Heart right ventricle (tissue), 16 donors: ENCODE results near the gene ZNF674. TPM values are rescaled to one million over a fixed set of nuclear protein-coding genes. Genes with fewer than 3 reads are reported as not detected.
"Not testable (repeated sequence)": the region's sequence is repeated elsewhere in the genome, so short reads cannot be mapped to it uniquely, and the experiment has no call there.

Source experiments
- ATAC-seq, 8 donors: fragments of 200-7000 bp; cut with Tn5 transposase; one replicate each; pipeline ENCODE4 v1.9.1; 2020; ENCODE audit warnings: mild to moderate bottlenecking in 8 of 8, moderate library complexity in 8 of 8, moderate number of reproducible peaks in 1 of 8
- DNase-seq, 2 donors: peaks; one replicate each; pipeline ENCODE4 v3.0.0-alpha.2; 2020
- H3K27ac ChIP-seq, 10 donors: fragments of 200-600 bp; sonication (generic) in 2 of 10; one replicate each; pipeline versions ENCODE4 v1.5.0 to v1.8.0; 2020 to 2022; ENCODE audit warnings: mild to moderate bottlenecking in 3 of 10
- H3K27me3 ChIP-seq, 7 donors: fragments of 200-600 bp; one replicate each; pipeline ENCODE4 v1.8.0; 2021 to 2022; ENCODE audit warnings: mild to moderate bottlenecking in 2 of 7
- H3K36me3 ChIP-seq, 9 donors: fragments of 200-600 bp; sonication (generic) in 1 of 9; one replicate each; pipeline versions ENCODE4 v1.5.0 to v1.8.0; 2020 to 2022; ENCODE audit warnings: mild to moderate bottlenecking in 2 of 9
- H3K4me1 ChIP-seq, 9 donors: fragments of 200-600 bp; sonication (generic) in 1 of 9; one replicate each; pipeline versions ENCODE4 v1.5.0 to v1.8.0; 2020 to 2022; ENCODE audit warnings: mild to moderate bottlenecking in 4 of 9
- H3K4me3 ChIP-seq, 10 donors: fragments of 200-600 bp; sonication (generic) in 2 of 10; one replicate each; pipeline versions ENCODE4 v1.5.0 to v1.8.0; 2020 to 2022; ENCODE audit warnings: mild to moderate bottlenecking in 7 of 10, moderate library complexity in 2 of 10
- H3K9me3 ChIP-seq, 11 donors: fragments of 200-600 bp in 10 of 11; sonication (generic) in 2 of 11; one replicate each; pipeline versions ENCODE4 v1.5.0 to v1.8.0; 2013 to 2022; ENCODE audit warnings: mild to moderate bottlenecking in 2 of 11, control low read depth in 1 of 11, moderate library complexity in 1 of 11
- WGBS, 2 donors: extraction: QIAGEN DNeasy Blood & Tissue Kit; methylation state at CpG; one replicate each; pipeline ENCODE4 v1.1.7; 2013; ENCODE audit warnings: inconsistent platforms in 1 of 2; 5-methylcytosine and 5-hydroxymethylcytosine counted together
- intact Hi-C, 10 donors: fragments of 100-400 bp; cut with DNase I; formaldehyde crosslinking; loops; one replicate each; pipeline versions ENCODE4 v1.11.1 to v1.14.2; 2022
- polyA plus RNA-seq, 2 donors: library from polyadenylated mRNA; stranded (reverse); fragments of 200-250 nt; gene quantifications; one replicate each; pipeline ENCODE4 v1.2.3, GENCODE V29; 2013
- total RNA-seq, 10 donors: library from RNA; stranded (reverse); fragmentation: NEBNext Ultra II Directional in 3 of 10; extraction: Animal tissue kit (Norgen Biotek cat#: 25700) in 3 of 10; gene quantifications; one replicate each; pipeline versions ENCODE4 v1.2.1 to v1.2.4, GENCODE V29; 2021 to 2023
- TF ChIP-seq, protein P1 (sequence below), 9 donors: fragments of 200-600 bp; sonication (generic) in 2 of 9; IDR thresholded peaks; one replicate each; pipeline versions ENCODE4 v1.5.0 to v1.8.0; 2021 to 2022; ENCODE audit warnings: antibody characterized with exemption in 9 of 9, mild to moderate bottlenecking in 5 of 9, moderate library complexity in 1 of 9
- donor health status: Arrhythmogenic right ventricular cardiomyopathy.
- donor health status: ischemic (EF 13 %, LVEDD 7.1; RV severe dilation, severe dysfunction).
- donor health status: healthy with polysubstance abuse.
- donor health status: DM: no; HTN: yes; CAD: no.
- donor health status: DM: no; HTN: no; CAD: no.
- donor health status: ischemic (EF 25% LVEDD 6.9; RV normal size, moderate dysfunction).
- donor health status: ischemic (EF 25% LVEDD 5.7; RV mildly dilated, moderate dysfunction).
- donor health status: healthy.
- donor health status: DM: yes; HTN: yes; CAD: no.
- donor health status: Ischemic cardiomyopathy.
- donor health status: ischemic (EF 35%, LVEDD 5.7; RV mildly dilated, moderate dysfunction).
- donor health status: nonischemic (EF 11% LVEDD 7.7; RV severe dilation, severe dysfunction).
- donor health status: DM: yes; HTN: yes; CAD: no.
- donor health status: PGD.
- donor health status: ischemic (EF 29% LVEDD 5.4; RV normal size, mild dysfunction).
- donor health status: nonischemic (EF 23%, LVEDD 6.1; RV moderate dilation, normal function).

The ZNF674 gene
- total and polyA plus RNA-seq, 12 donors = 0.91 to 4.3 (median 2.5) TPM

- no peak for DNase-seq
- H3K9me3 ChIP-seq = no peaks in the 10 kb centered on the region
- no peak overlapping the region for H3K4me3 ChIP-seq
- intact Hi-C loops = loop anchor here in 4 of 10 donors (5.0 to 10.0 kb wide), 3 partner anchors 92 to 135 kb away; no protein-coding TSS in a partner anchor
- H3K36me3 ChIP-seq = peaks cover 0 to 14% (median 0%) of the 10 kb centered on the region in 9 donors
- peaks cover 0 to 23% (median 14%) of the 10 kb centered on the region in 9 donors for H3K4me1 ChIP-seq
- 85 to 86% methylated on average over 1 of the region's 1 CpG for WGBS, 2 donors
- TF ChIP-seq, protein P1, sequence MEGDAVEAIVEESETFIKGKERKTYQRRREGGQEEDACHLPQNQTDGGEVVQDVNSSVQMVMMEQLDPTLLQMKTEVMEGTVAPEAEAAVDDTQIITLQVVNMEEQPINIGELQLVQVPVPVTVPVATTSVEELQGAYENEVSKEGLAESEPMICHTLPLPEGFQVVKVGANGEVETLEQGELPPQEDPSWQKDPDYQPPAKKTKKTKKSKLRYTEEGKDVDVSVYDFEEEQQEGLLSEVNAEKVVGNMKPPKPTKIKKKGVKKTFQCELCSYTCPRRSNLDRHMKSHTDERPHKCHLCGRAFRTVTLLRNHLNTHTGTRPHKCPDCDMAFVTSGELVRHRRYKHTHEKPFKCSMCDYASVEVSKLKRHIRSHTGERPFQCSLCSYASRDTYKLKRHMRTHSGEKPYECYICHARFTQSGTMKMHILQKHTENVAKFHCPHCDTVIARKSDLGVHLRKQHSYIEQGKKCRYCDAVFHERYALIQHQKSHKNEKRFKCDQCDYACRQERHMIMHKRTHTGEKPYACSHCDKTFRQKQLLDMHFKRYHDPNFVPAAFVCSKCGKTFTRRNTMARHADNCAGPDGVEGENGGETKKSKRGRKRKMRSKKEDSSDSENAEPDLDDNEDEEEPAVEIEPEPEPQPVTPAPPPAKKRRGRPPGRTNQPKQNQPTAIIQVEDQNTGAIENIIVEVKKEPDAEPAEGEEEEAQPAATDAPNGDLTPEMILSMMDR (IDR thresholded peaks at IDR 0.05) = no peak
- no peak for ATAC-seq
- no peaks in the 10 kb centered on the region for H3K27me3 ChIP-seq
- H3K27ac ChIP-seq = no peak overlapping the region
Measured at GRCh38 chrX:46549914-46550313, 4.7 kb upstream of the ZNF674 start.

- Histone ChIP-seq H3K4me1 (peaks cover 0 to 31% (median 14%) of the 10 kb centered on the region in 9 donors), H3K4me3 (no peak overlapping the region), H3K36me3 (peaks cover 0 to 14% (median 0%) of the 10 kb centered on the region in 9 donors), H3K27me3 (no peaks in the 10 kb centered on the region), H3K9me3 (no peaks in the 10 kb centered on the region), H3K27ac (no peak overlapping the region)
- 78 to 79% methylated on average over 6 of the region's 6 CpGs for WGBS, 2 donors
- intact Hi-C loops = loop anchor here in 1 of 10 donors (10.0 kb wide), 1 partner anchor 103 kb away; no protein-coding TSS in a partner anchor
- DNase-seq = no peak
- TF ChIP-seq, protein P1 (IDR thresholded peaks at IDR 0.05) = no peak
- ATAC-seq = no peak
Measured at GRCh38 chrX:46547857-46548256, 2.6 kb upstream of the ZNF674 start.

DNA sequence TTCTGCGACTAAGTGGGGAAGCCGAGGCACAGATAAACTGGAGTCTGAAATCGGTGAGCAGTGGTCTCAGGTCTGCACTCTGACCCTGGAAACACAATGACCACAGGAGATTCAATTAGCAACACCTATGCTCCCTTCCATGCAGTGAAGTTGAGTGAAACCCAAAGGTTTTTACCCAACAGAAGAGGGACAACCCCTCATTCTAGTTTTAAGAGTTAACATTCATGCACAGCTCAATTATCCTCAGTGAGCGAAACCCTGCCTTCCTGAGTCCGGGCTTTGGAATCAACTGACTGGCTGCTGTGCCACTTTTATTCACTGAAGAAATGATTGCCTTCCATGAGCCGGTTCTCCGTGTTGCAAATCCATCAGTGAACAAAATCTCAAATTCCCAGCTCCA lies 694 bp downstream of the ZNF674 start:
- peak overlapping the region in 8 of 10 donors; percentile 77 to 91 (median 86) for H3K27ac ChIP-seq

DNA sequence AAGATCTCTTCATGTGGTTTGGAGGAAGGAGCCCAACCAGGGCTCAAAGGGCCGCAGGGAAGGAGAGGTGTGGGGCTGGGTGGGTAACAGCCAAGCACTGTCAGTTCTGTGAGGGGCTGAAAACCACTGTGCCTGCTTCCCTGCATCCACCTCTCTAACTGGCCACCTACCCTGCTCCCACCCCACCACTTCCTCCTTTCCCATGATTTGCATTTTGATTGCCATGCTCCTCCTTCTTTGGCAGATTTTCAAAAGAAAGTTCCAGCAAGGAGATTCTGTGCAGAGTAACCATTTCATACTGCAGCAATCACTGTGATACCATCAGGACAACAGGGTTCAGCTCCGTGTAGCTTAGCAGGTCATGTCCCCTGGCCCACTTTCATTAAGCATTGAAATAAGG lies 1.8 kb downstream of the ZNF674 start:
- 94 to 95% methylated on average over 2 of the region's 2 CpGs for WGBS, 2 donors
- no peak for ATAC-seq
- peaks cover 0 to 28% (median 0%) of the 10 kb centered on the region in 9 donors for H3K36me3 ChIP-seq
- no peaks in the 10 kb centered on the region for H3K9me3 ChIP-seq
- H3K27me3 ChIP-seq = no peaks in the 10 kb centered on the region
- no peak for DNase-seq
- H3K4me1 ChIP-seq = peaks cover 0 to 31% (median 14%) of the 10 kb centered on the region in 9 donors
- H3K27ac ChIP-seq = no peak overlapping the region
- H3K4me3 ChIP-seq = no peak overlapping the region
- TF ChIP-seq, protein P1 (IDR thresholded peaks at IDR 0.05) = no peak
- intact Hi-C loops = loop anchor here in 1 of 10 donors (10.0 kb wide), 1 partner anchor 99 kb away; no protein-coding TSS in a partner anchor

More for the DNA sequence above, 694 bp downstream of the ZNF674 start:
- WGBS, 2 donors = 40 to 43% methylated on average over 7 of the region's 7 CpGs
- H3K9me3 ChIP-seq, H3K27me3 ChIP-seq, ATAC-seq, DNase-seq: not testable (repeated sequence)
- peaks cover 0 to 31% (median 14%) of the 10 kb centered on the region in 9 donors for H3K4me1 ChIP-seq
- peak overlapping the region; percentile 55 to 92 (median 78) for H3K4me3 ChIP-seq
- intact Hi-C loops = loop anchor here in 1 of 10 donors (10.0 kb wide), 1 partner anchor 100 kb away; no protein-coding TSS in a partner anchor
- peaks cover 0 to 24% (median 0%) of the 10 kb centered on the region in 9 donors for H3K36me3 ChIP-seq

GRCh38 chrX:46531442-46531841 lies 13.8 kb downstream of the ZNF674 start:
- no peak for DNase-seq
- 69 to 75% methylated on average over 3 of the region's 3 CpGs for whole genome bisulfite sequencing, 2 donors
- H3K27ac ChIP-seq = no peak overlapping the region
- no peak overlapping the region for H3K4me3 ChIP-seq
- H3K9me3 ChIP-seq = no peaks in the 10 kb centered on the region
- H3K36me3 ChIP-seq = peaks cover 0 to 11% (median 0%) of the 10 kb centered on the region in 9 donors
- H3K4me1 ChIP-seq = no peaks in the 10 kb centered on the region
- intact Hi-C loops = no loop called here
- no peaks in the 10 kb centered on the region for H3K27me3 ChIP-seq
- no peak for ATAC-seq
- TF ChIP-seq, protein P1 (IDR thresholded peaks at IDR 0.05) = no peak

DNA sequence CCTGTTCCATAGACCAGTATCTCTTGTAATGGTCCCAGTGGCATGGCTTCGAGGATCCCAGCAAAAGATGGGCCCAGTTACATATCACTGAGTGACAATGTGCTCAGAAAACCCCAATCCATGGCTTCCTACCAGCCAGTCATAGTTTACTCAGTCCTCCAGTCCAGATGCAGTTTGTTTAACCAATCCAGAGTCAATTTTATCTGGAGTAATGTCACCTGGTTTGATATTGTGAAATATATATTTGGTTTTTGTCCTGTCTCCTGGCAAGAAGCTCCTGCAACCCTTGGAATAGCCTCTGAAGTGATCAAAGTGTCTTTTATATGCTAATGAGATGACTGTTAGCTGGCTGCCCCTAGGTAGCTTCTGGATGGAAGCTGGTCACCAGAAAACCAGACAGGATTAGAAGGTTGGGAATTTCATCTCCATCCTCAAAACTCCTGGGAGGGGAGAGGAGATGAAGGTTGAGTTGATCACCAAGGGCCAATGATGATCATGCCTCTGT lies 14.8 kb downstream of the ZNF674 start:
- not testable (repeated sequence) for H3K4me1 ChIP-seq, H3K9me3 ChIP-seq, ATAC-seq

DNA sequence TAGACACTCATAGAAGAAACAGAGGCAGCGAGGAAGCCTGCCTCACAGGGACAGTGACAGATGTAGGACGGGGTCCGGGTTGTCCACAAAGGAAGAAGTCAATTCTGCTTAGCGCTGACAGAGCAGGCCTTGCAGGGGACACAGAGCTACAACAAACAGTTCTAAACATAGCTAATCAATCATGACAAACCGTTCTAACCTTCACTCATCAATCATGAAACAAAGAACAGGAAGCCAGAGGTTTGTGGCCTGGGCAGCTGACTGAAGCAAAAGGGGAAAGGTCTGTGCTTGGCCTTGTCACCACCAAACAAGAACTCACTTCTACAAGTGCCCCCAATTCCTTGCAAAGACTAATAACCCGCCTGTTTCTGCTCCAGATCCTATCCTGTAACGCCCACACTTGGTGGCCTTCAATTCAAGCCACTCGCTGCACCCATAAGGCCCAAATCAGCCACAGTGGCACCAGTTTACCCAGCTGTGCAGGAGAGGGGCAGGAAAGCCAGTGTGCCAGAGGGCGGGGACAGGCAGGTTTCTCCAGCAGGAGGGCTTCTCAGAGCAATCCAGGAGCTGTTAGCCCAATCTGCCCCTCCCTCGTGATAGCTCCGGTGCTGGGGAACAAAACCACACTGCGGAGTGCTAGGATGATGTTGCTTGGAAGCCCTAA lies 15.3 kb downstream of the ZNF674 start:
- H3K4me3 ChIP-seq, H3K27me3 ChIP-seq, DNase-seq, intact Hi-C loops, H3K9me3 ChIP-seq, H3K27ac ChIP-seq, H3K4me1 ChIP-seq, ATAC-seq: not testable (repeated sequence)
- peaks cover 0 to 11% (median 0%) of the 10 kb centered on the region in 9 donors for H3K36me3 ChIP-seq
- 89% methylated on average over 12 of the region's 12 CpGs for WGBS, 2 donors

More for the DNA sequence above, 14.8 kb downstream of the ZNF674 start:
- DNase-seq, H3K27me3 ChIP-seq, H3K4me3 ChIP-seq, H3K27ac ChIP-seq, intact Hi-C loops: not testable (repeated sequence)
- WGBS, 2 donors = 90 to 94% methylated on average over 1 of the region's 1 CpG
- peaks cover 0 to 11% (median 0%) of the 10 kb centered on the region in 9 donors for H3K36me3 ChIP-seq
